Erythroblast (primary cell): ENCODE results near the gene MAST4.

Experiments
- GATA1 ChIP-seq: IDR thresholded peaks from 2 replicates; pipeline ENCODE4 v1.6.1; 2011; ENCODE audit warnings: low read depth, mild to moderate bottlenecking, control low read depth, low read length, moderate library complexity
- POLR2A ChIP-seq: IDR thresholded peaks from 2 replicates; pipeline ENCODE4 v1.6.1; 2011; ENCODE audit warnings: mild to moderate bottlenecking, low read length

- TF ChIP-seq POLR2A (no peak), GATA1 (no peak)
Measured at GRCh38 chr5:67149057-67149950, 553.1 kb downstream of the MAST4 start.
